ENCODE measurements around the gene ZFPM1.

- TF ChIP-seq CTCF (IDR thresholded peaks at IDR 0.05), result no peak
- no peak for TF ChIP-seq POLR2A (IDR thresholded peaks at IDR 0.05)
Observed at GRCh38 chr16:88493879-88494278, 40.8 kb downstream of the ZFPM1 start.

Measured in thyroid gland (tissue), 4 donors.